ENCODE measurements around the gene KCNK7.

Gene KCNK7

DNA sequence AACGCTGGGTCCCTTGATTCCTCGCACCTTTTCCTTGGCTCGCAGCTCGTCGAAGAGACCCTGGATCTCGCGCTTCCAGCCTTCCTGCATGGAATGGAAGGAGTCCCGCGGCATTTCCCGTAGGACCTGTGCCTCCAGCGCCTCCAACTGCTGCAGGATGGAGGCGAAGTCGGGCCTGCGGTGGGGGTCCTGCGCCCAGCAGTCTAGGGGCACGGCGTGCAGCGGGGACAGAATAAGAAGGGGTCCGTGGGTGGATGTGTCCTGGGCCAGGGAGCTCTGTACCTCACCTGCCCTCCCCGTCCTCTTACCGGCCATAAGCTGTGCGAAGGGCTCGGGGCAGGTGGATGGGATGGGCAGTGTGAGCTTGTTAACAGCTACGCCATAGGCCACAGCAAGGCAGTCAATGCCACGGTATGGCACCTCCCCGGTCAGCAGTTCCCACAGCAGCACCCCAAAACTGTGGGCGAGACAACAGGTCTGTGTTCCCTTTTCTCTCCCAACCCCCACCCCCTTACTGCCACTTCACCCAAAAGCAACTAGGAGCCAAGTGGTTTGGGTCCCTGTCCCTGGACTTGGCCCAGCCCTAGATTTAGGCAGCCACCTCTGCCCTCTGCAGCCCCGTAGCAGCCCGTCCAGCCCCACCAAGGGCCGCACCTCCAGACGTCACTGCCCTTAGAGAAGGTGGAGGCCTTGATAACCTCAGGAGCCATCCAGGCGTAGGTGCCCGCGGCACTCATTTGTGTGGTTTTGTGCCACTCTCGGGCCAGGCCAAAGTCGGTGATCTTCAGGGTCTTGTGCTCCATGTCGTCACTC is 12.2 kb upstream of the KCNK7 start:
- WGBS (ENCODE audit: insufficient coverage) = 97% methylated on average over 36 of the region's 37 CpGs
- ChIA-PET CTCF (interaction anchor here (16.3 kb wide), 1 partner anchor 15 kb away, joined by 229 read pairs; the partner anchor contains the start of gene KCNK7), POLR2A (no interaction called here)
- H3K9me3 ChIP-seq (ENCODE audit: control extremely low read depth in 1 of 5, control insufficient read depth in 4 of 5, insufficient read depth in 2 of 5, low read depth in 1 of 5, low read length in 4 of 5) = no peaks in the 10 kb centered on the region
- H3K27me3 ChIP-seq (replicated peaks in 2 of 5; ENCODE audit: control insufficient read depth in 4 of 5, insufficient read depth in 5 of 5, low read length in 4 of 5) = no peaks in the 10 kb centered on the region
- no peak overlapping the region for H3K4me3 ChIP-seq (ENCODE audit: control insufficient read depth in 1 of 7, extremely low read depth in 1 of 7, insufficient read depth in 4 of 7, low read depth in 2 of 7, low read length in 6 of 7)
- no peak for DNase-seq
- H3K27ac ChIP-seq (ENCODE audit: insufficient read depth in 1 of 2, low read depth in 1 of 2, low read length in 2 of 2, poor library complexity in 1 of 2, severe bottlenecking in 2 of 2) = no peak overlapping the region
- peaks cover 7 to 78% (median 64%) of the 10 kb centered on the region in 4 experiments for H3K36me3 ChIP-seq (ENCODE audit: control insufficient read depth in 4 of 4, insufficient read depth in 4 of 4, low read length in 3 of 4)
- peaks cover 5 to 39% (median 37%) of the 10 kb centered on the region in 4 experiments for H3K4me1 ChIP-seq (ENCODE audit: control extremely low read depth in 1 of 4, control insufficient read depth in 4 of 4, insufficient read depth in 4 of 4, low read length in 3 of 4)

- Histone ChIP-seq H3K27ac (ENCODE audit: insufficient read depth in 1 of 2, low read depth in 1 of 2, low read length in 2 of 2, poor library complexity in 1 of 2, severe bottlenecking in 2 of 2) (no peak overlapping the region), H3K4me1 (ENCODE audit: control extremely low read depth in 1 of 4, control insufficient read depth in 4 of 4, insufficient read depth in 4 of 4, low read length in 3 of 4) (peaks cover 5 to 31% (median 30%) of the 10 kb centered on the region in 4 experiments), H3K4me3 (ENCODE audit: control insufficient read depth in 1 of 7, extremely low read depth in 1 of 7, insufficient read depth in 4 of 7, low read depth in 2 of 7, low read length in 6 of 7) (no peak overlapping the region), H3K9me3 (ENCODE audit: control extremely low read depth in 1 of 5, control insufficient read depth in 4 of 5, insufficient read depth in 2 of 5, low read depth in 1 of 5, low read length in 4 of 5) (no peaks in the 10 kb centered on the region), H3K27me3 (replicated peaks in 2 of 5; ENCODE audit: control insufficient read depth in 4 of 5, insufficient read depth in 5 of 5, low read length in 4 of 5) (no peaks in the 10 kb centered on the region), H3K36me3 (ENCODE audit: control insufficient read depth in 4 of 4, insufficient read depth in 4 of 4, low read length in 3 of 4) (peaks cover 7 to 82% (median 61%) of the 10 kb centered on the region in 4 experiments)
- peak in 2 of 3 donors; percentile 39 to 41 for DNase-seq
- WGBS (ENCODE audit: insufficient coverage) = 96% methylated on average over 60 of the region's 67 CpGs
- ChIA-PET POLR2A (no interaction called here), CTCF (interaction anchor here (16.3 kb wide), 1 partner anchor 14 kb away, joined by 229 read pairs; the partner anchor contains the start of gene KCNK7)
These were observed 11.4 kb upstream of the KCNK7 start for GRCh38 chr11:65606876-65607613.

DNA sequence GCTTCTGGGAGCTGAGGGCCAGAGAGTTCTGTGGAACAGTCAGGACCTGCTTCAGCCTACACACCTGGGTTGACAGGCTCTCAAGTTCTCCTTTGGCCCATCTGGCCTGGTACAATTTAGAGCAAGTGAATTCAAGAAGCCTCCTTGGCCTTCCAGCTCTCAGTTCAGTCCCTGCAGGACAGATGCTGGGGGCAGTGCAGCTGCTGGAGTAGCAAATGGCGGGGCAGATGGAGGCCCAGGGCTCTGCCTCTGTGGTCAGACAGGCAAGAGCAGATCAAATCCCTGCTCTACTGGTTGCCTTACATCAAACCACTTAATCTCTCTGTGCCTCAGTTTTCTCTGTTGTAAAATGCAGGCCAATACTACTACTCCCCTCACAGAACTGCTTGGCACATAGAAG is 8.7 kb upstream of the KCNK7 start:
- no peak overlapping the region for H3K4me3 ChIP-seq (ENCODE audit: control insufficient read depth in 1 of 7, extremely low read depth in 1 of 7, insufficient read depth in 4 of 7, low read depth in 2 of 7, low read length in 6 of 7)
- CTCF ChIA-PET = interaction anchor here (0.9 to 16.3 kb wide), 9 partner anchors 8 to 176 kb away, joined by 3 to 229 read pairs (median 4); partner anchors contain the start of genes EHBP1L1, KCNK7 and PCNX3

DNA sequence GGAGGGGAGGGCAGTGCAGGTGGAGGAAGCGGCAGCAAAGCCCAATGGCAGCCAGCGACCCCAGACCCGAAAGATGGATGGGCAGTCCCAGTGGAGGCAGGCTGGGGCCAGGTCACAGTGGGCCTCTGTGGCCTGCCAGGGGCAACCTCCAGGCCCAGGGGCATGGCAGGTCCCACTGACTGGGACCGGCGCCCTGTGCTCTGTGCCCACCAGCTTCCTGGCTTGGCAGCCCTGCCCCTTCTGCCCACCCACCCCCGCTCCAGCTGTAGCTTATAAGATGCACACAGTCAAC is 4.3 kb upstream of the KCNK7 start:
- Histone ChIP-seq H3K27ac (ENCODE audit: insufficient read depth in 1 of 2, low read depth in 1 of 2, low read length in 2 of 2, poor library complexity in 1 of 2, severe bottlenecking in 2 of 2) (no peak overlapping the region), H3K9me3 (ENCODE audit: control extremely low read depth in 1 of 5, control insufficient read depth in 4 of 5, insufficient read depth in 2 of 5, low read depth in 1 of 5, low read length in 4 of 5) (no peaks in the 10 kb centered on the region), H3K36me3 (ENCODE audit: control insufficient read depth in 4 of 4, insufficient read depth in 4 of 4, low read length in 3 of 4) (peaks cover 4 to 62% (median 46%) of the 10 kb centered on the region in 4 experiments), H3K4me3 (ENCODE audit: control insufficient read depth in 1 of 7, extremely low read depth in 1 of 7, insufficient read depth in 4 of 7, low read depth in 2 of 7, low read length in 6 of 7) (no peak overlapping the region), H3K4me1 (ENCODE audit: control extremely low read depth in 1 of 4, control insufficient read depth in 4 of 4, insufficient read depth in 4 of 4, low read length in 3 of 4) (peaks cover 0 to 7% (median 3%) of the 10 kb centered on the region in 4 experiments), H3K27me3 (replicated peaks in 2 of 5; ENCODE audit: control insufficient read depth in 4 of 5, insufficient read depth in 5 of 5, low read length in 4 of 5) (no peaks in the 10 kb centered on the region)
- WGBS (ENCODE audit: insufficient coverage) = 96% methylated on average over 4 of the region's 6 CpGs
- DNase-seq = no peak
- ChIA-PET CTCF (interaction anchor here (16.3 to 16.6 kb wide), 2 partner anchors 7 to 8 kb away, joined by 229 read pairs; partner anchors contain the start of genes KCNK7, MAP3K11 and PCNX3), POLR2A (no interaction called here)

More for the DNA sequence above, 8.7 kb upstream of the KCNK7 start:
- H3K9me3 ChIP-seq (ENCODE audit: control extremely low read depth in 1 of 5, control insufficient read depth in 4 of 5, insufficient read depth in 2 of 5, low read depth in 1 of 5, low read length in 4 of 5) = no peaks in the 10 kb centered on the region
- DNase-seq = no peak
- peaks cover 0 to 3% (median 2%) of the 10 kb centered on the region in 4 experiments for H3K4me1 ChIP-seq (ENCODE audit: control extremely low read depth in 1 of 4, control insufficient read depth in 4 of 4, insufficient read depth in 4 of 4, low read length in 3 of 4)
- peaks cover 7 to 82% (median 67%) of the 10 kb centered on the region in 4 experiments for H3K36me3 ChIP-seq (ENCODE audit: control insufficient read depth in 4 of 4, insufficient read depth in 4 of 4, low read length in 3 of 4)
- POLR2A ChIA-PET = no interaction called here
- no peaks in the 10 kb centered on the region for H3K27me3 ChIP-seq (replicated peaks in 2 of 5; ENCODE audit: control insufficient read depth in 4 of 5, insufficient read depth in 5 of 5, low read length in 4 of 5)
- H3K27ac ChIP-seq (ENCODE audit: insufficient read depth in 1 of 2, low read depth in 1 of 2, low read length in 2 of 2, poor library complexity in 1 of 2, severe bottlenecking in 2 of 2) = no peak overlapping the region
- 100% methylated on average over 1 of the region's 1 CpG for WGBS (ENCODE audit: insufficient coverage)

DNA sequence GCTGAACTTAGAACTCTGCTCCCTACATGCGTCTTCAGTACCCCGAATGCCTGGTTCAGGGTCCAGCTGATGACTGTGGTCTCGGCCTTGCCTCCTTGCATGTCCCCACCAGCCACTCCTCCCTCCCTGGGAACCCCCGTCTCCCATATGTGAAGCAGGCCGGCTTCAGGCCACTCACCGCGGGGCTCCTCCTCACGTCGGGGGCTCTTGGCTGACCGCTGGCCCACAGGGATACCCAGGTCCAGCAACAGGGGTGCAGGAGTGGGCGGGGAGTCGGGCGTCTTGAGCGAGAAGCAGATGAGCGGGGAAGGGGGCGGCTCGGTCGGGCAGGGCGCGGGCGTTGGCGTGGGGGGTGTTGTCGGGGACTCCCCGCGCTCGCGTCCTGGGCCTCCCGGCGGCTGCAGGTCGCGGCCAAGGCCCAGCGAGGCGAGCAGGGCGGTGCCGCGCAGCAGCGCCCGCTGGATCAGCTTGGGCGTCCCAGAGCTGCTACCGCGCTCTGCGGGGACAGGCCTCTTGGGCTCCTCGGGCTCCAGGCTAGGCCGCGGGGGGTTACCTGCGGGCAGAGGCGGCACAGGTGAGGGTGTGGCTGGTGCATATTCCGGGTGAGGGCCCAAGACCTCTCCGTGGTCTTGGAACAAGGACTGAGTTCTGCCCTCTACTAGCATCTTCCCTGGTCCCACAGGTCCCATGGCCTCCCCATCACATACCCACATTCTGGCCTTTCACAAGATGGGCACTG is 3.8 kb upstream of the KCNK7 start:
- WGBS (ENCODE audit: insufficient coverage) = 96% methylated on average over 36 of the region's 49 CpGs
- POLR2A ChIA-PET = no interaction called here
- H3K4me3 ChIP-seq (ENCODE audit: control insufficient read depth in 1 of 7, extremely low read depth in 1 of 7, insufficient read depth in 4 of 7, low read depth in 2 of 7, low read length in 6 of 7) = no peak overlapping the region

GRCh38 chr11:65598258-65598699 is 2.7 kb upstream of the KCNK7 start:
- ChIA-PET CTCF (interaction anchor here (1.5 to 16.6 kb wide), 4 partner anchors 8 to 59 kb away, joined by 3 to 229 read pairs (median 48); partner anchors contain the start of genes MAP3K11 and PCNX3), POLR2A (no interaction called here)
- Histone ChIP-seq H3K27me3 (replicated peaks in 2 of 5; ENCODE audit: control insufficient read depth in 4 of 5, insufficient read depth in 5 of 5, low read length in 4 of 5) (no peaks in the 10 kb centered on the region), H3K9me3 (ENCODE audit: control extremely low read depth in 1 of 5, control insufficient read depth in 4 of 5, insufficient read depth in 2 of 5, low read depth in 1 of 5, low read length in 4 of 5) (no peaks in the 10 kb centered on the region), H3K4me1 (ENCODE audit: control extremely low read depth in 1 of 4, control insufficient read depth in 4 of 4, insufficient read depth in 4 of 4, low read length in 3 of 4) (peaks cover 0 to 7% (median 5%) of the 10 kb centered on the region in 4 experiments), H3K27ac (ENCODE audit: insufficient read depth in 1 of 2, low read depth in 1 of 2, low read length in 2 of 2, poor library complexity in 1 of 2, severe bottlenecking in 2 of 2) (no peak overlapping the region), H3K36me3 (ENCODE audit: control insufficient read depth in 4 of 4, insufficient read depth in 4 of 4, low read length in 3 of 4) (peaks cover 4 to 50% (median 33%) of the 10 kb centered on the region in 4 experiments), H3K4me3 (ENCODE audit: control insufficient read depth in 1 of 7, extremely low read depth in 1 of 7, insufficient read depth in 4 of 7, low read depth in 2 of 7, low read length in 6 of 7) (no peak overlapping the region)
- 95% methylated on average over 10 of the region's 16 CpGs for WGBS (ENCODE audit: insufficient coverage)
- DNase-seq = no peak

More for the DNA sequence above, 3.8 kb upstream of the KCNK7 start:
- no peaks in the 10 kb centered on the region for H3K9me3 ChIP-seq (ENCODE audit: control extremely low read depth in 1 of 5, control insufficient read depth in 4 of 5, insufficient read depth in 2 of 5, low read depth in 1 of 5, low read length in 4 of 5)
- peaks cover 4 to 56% (median 41%) of the 10 kb centered on the region in 4 experiments for H3K36me3 ChIP-seq (ENCODE audit: control insufficient read depth in 4 of 4, insufficient read depth in 4 of 4, low read length in 3 of 4)
- no peak for DNase-seq
- CTCF ChIA-PET = interaction anchor here (1.5 to 16.6 kb wide), 3 partner anchors 6 to 9 kb away, joined by 3 to 229 read pairs (median 229); partner anchors contain the start of genes KCNK7, MAP3K11 and PCNX3
- H3K4me1 ChIP-seq (ENCODE audit: control extremely low read depth in 1 of 4, control insufficient read depth in 4 of 4, insufficient read depth in 4 of 4, low read length in 3 of 4) = peaks cover 0 to 7% (median 3%) of the 10 kb centered on the region in 4 experiments
- H3K27me3 ChIP-seq (replicated peaks in 2 of 5; ENCODE audit: control insufficient read depth in 4 of 5, insufficient read depth in 5 of 5, low read length in 4 of 5) = no peaks in the 10 kb centered on the region
- no peak overlapping the region for H3K27ac ChIP-seq (ENCODE audit: insufficient read depth in 1 of 2, low read depth in 1 of 2, low read length in 2 of 2, poor library complexity in 1 of 2, severe bottlenecking in 2 of 2)
